NOMO-1 (cell line): ENCODE data around the gene LYRM4.
A peak's percentile ranks its signal among the peaks of the same experiment; 100 is the strongest.

Experiments used
- DNase-seq, 2 experiments: peaks; one replicate each; lab custom pipeline; 2025; ENCODE audit not compliant: unreplicated experiment in 2 of 2; lab: John Stamatoyannopoulos, UW

Gene LYRM4

GRCh38 chr6:5260661-5261544 lies at the start of gene LYRM4, which contains the start of gene FARS2:
Gene LYRM4, minus strand, starts transcription at chr6:5260950. Its CDS starts 217 bp downstream, at chr6:5260733.
Gene FARS2, plus strand, starts transcription at chr6:5261513.
- DNase-seq: peak; percentile 71 to 88

GRCh38 chr6:5308066-5308465 lies 47.3 kb upstream of the LYRM4 start:
- DNase-seq: no peak

GRCh38 chr6:5307058-5307457 lies 46.3 kb upstream of the LYRM4 start:
- no peak for DNase-seq

GRCh38 chr6:5305968-5306626 lies 45.3 kb upstream of the LYRM4 start:
- peak in 1 of 2 experiments; percentile 20 for DNase-seq

- no peak for DNase-seq
These were observed 42.9 kb upstream of the LYRM4 start for GRCh38 chr6:5303682-5304081.

GRCh38 chr6:5302995-5303622 lies 42.4 kb upstream of the LYRM4 start:
- DNase-seq: peak; percentile 21 to 57

GRCh38 chr6:5302220-5302946 lies 41.6 kb upstream of the LYRM4 start:
- DNase-seq: no peak

GRCh38 chr6:5300206-5300764 lies 39.5 kb upstream of the LYRM4 start:
- no peak for DNase-seq

- no peak for DNase-seq
These were observed 34.9 kb upstream of the LYRM4 start for GRCh38 chr6:5295623-5296022.

- peak; percentile 53 to 72 for DNase-seq
These were observed 33.9 kb upstream of the LYRM4 start for GRCh38 chr6:5294392-5295211.

GRCh38 chr6:5293692-5294091 lies 32.9 kb upstream of the LYRM4 start:
- no peak for DNase-seq

GRCh38 chr6:5292154-5292553 lies 31.4 kb upstream of the LYRM4 start:
- no peak for DNase-seq

- no peak for DNase-seq
These were observed 29.8 kb upstream of the LYRM4 start for GRCh38 chr6:5290500-5290899.

- DNase-seq: no peak
These were observed 29.3 kb upstream of the LYRM4 start for GRCh38 chr6:5290097-5290496.

- DNase-seq: no peak
These were observed 27.2 kb upstream of the LYRM4 start for GRCh38 chr6:5287966-5288297.

- DNase-seq: no peak
These were observed 26.6 kb upstream of the LYRM4 start for GRCh38 chr6:5287205-5287965.

- DNase-seq: no peak
These were observed 26.0 kb upstream of the LYRM4 start for GRCh38 chr6:5286780-5287179.

GRCh38 chr6:5285526-5285925 lies 24.8 kb upstream of the LYRM4 start:
- DNase-seq: no peak

GRCh38 chr6:5285081-5285480 lies 24.3 kb upstream of the LYRM4 start:
- no peak for DNase-seq
